ENCODE data around the gene ABCB6. TPM values are rescaled to one million over a fixed set of nuclear protein-coding genes. Genes with fewer than 3 reads are reported as not detected.

The ABCB6 gene
- total and polyA plus RNA-seq, 2 experiments from 2014 or later, result 21.8 to 25.3 TPM

- Histone ChIP-seq H3K27ac (no peak within 1 kb of the TSS), H3K79me2 (ENCODE audit: insufficient read depth) (no peaks in the 10 kb centered on the region), H3K4me2 (ENCODE audit: unreplicated experiment) (peak within 1 kb of the TSS; percentile 86), H2AFZ (peak within 1 kb of the TSS; percentile 76), H3F3A (ENCODE audit: insufficient read depth) (peaks cover 38% of the 10 kb centered on the region), H3K9ac (peak within 1 kb of the TSS; percentile 62), H3K36me3 (ENCODE audit: low read depth) (no peaks in the 10 kb centered on the region), H4K20me1 (ENCODE audit: insufficient read depth) (no peaks in the 10 kb centered on the region), H3K9me2 (ENCODE audit: insufficient read depth) (no peaks in the 10 kb centered on the region), H3K27me3 (replicated peaks; ENCODE audit: insufficient read depth) (no peaks in the 10 kb centered on the region; the same call in 1 of the 2 replicates), H3K4me3 (peak within 1 kb of the TSS; percentile 78), H3K4me1 (ENCODE audit: insufficient read depth) (peaks cover 40% of the 10 kb centered on the region), H3K9me3 (ENCODE audit: low read depth) (no peaks in the 10 kb centered on the region)
- no peak for TF ChIP-seq EZH2 (IDR thresholded peaks at IDR 0.05; ENCODE audit: insufficient read depth, poor library complexity, severe bottlenecking)
- no peak for TF ChIP-seq EZH2phosphoT487 (IDR thresholded peaks at IDR 0.05; ENCODE audit: insufficient read depth, low read depth)
- in situ Hi-C loops (cut with MboI), result no loop called here
- 6 to 8% methylated on average over 42 to 49 of the region's 49 CpGs for WGBS, 2 experiments (ENCODE audit: low coverage in 1 of 2, low lambda C conversion rate in 2 of 2, missing lambda C conversion rate in 2 of 2)
- DNase-seq, result peak; percentile 70
Observed at GRCh38 chr2:219252900-219253752, 34.4 kb upstream of the ABCB6 start, which contains the start of gene TUBA4B. TUBA4B (plus strand) TSS chr2:219253243; CDS start chr2:219253408, 165 bp downstream.

GRCh38 chr2:219252570-219252899 is 33.8 kb upstream of the ABCB6 start:
- no peaks in the 10 kb centered on the region for H3K9me3 ChIP-seq (ENCODE audit: low read depth)
- in situ Hi-C loops (cut with MboI), result no loop called here
- H3K79me2 ChIP-seq (ENCODE audit: insufficient read depth), result 0 out of 2 replicates have a peak, but pooled peaks cover 2% of the 10 kb centered on the region
- TF ChIP-seq EZH2phosphoT487 (IDR thresholded peaks at IDR 0.05; ENCODE audit: insufficient read depth, low read depth), result no peak
- no peak for TF ChIP-seq EZH2 (IDR thresholded peaks at IDR 0.05; ENCODE audit: insufficient read depth, poor library complexity, severe bottlenecking)
- peak overlapping the region; percentile 86 for H3K4me2 ChIP-seq (ENCODE audit: unreplicated experiment)
- H2AFZ ChIP-seq, result peak overlapping the region; percentile 76
- H4K20me1 ChIP-seq (ENCODE audit: insufficient read depth), result no peaks in the 10 kb centered on the region
- H3K27me3 ChIP-seq (replicated peaks; ENCODE audit: insufficient read depth), result no peaks in the 10 kb centered on the region; the same call in 1 of the 2 replicates
- H3F3A ChIP-seq (ENCODE audit: insufficient read depth), result peaks cover 44% of the 10 kb centered on the region
- no peak overlapping the region for H3K27ac ChIP-seq
- H3K9ac ChIP-seq, result peak overlapping the region; percentile 62
- peak overlapping the region; percentile 78 for H3K4me3 ChIP-seq
- peak; percentile 52 for DNase-seq
- WGBS, 2 experiments (ENCODE audit: low coverage in 1 of 2, low lambda C conversion rate in 2 of 2, missing lambda C conversion rate in 2 of 2), result 13 to 15% methylated on average over 9 of the region's 9 CpGs
- peaks cover 40% of the 10 kb centered on the region for H3K4me1 ChIP-seq (ENCODE audit: insufficient read depth)
- no peaks in the 10 kb centered on the region for H3K36me3 ChIP-seq (ENCODE audit: low read depth)
- H3K9me2 ChIP-seq (ENCODE audit: insufficient read depth), result no peaks in the 10 kb centered on the region

- no peak overlapping the region for H3K4me2 ChIP-seq (ENCODE audit: unreplicated experiment)
- DNase-seq, result peak; percentile 3
- peaks cover 40% of the 10 kb centered on the region for H3K4me1 ChIP-seq (ENCODE audit: insufficient read depth)
- H3K79me2 ChIP-seq (ENCODE audit: insufficient read depth), result peaks cover 5% of the 10 kb centered on the region
- no peaks in the 10 kb centered on the region for H4K20me1 ChIP-seq (ENCODE audit: insufficient read depth)
- in situ Hi-C loops (cut with MboI), result no loop called here
- TF ChIP-seq EZH2 (IDR thresholded peaks at IDR 0.05; ENCODE audit: insufficient read depth, poor library complexity, severe bottlenecking), result no peak
- no peak for TF ChIP-seq EZH2phosphoT487 (IDR thresholded peaks at IDR 0.05; ENCODE audit: insufficient read depth, low read depth)
- H3K27me3 ChIP-seq (replicated peaks; ENCODE audit: insufficient read depth), result no peaks in the 10 kb centered on the region; the same call in 1 of the 2 replicates
- no peaks in the 10 kb centered on the region for H3K36me3 ChIP-seq (ENCODE audit: low read depth)
- H3K27ac ChIP-seq, result no peak overlapping the region
- no peak overlapping the region for H3K4me3 ChIP-seq
- no peaks in the 10 kb centered on the region for H3K9me2 ChIP-seq (ENCODE audit: insufficient read depth)
- 56 to 65% methylated on average over 5 of the region's 5 CpGs for WGBS, 2 experiments (ENCODE audit: low coverage in 1 of 2, low lambda C conversion rate in 2 of 2, missing lambda C conversion rate in 2 of 2)
- H3K9me3 ChIP-seq (ENCODE audit: low read depth), result no peaks in the 10 kb centered on the region
- H2AFZ ChIP-seq, result no peak overlapping the region
- no peak overlapping the region for H3K9ac ChIP-seq
- H3F3A ChIP-seq (ENCODE audit: insufficient read depth), result peaks cover 46% of the 10 kb centered on the region
Observed at GRCh38 chr2:219252084-219252483, 33.3 kb upstream of the ABCB6 start.

DNA sequence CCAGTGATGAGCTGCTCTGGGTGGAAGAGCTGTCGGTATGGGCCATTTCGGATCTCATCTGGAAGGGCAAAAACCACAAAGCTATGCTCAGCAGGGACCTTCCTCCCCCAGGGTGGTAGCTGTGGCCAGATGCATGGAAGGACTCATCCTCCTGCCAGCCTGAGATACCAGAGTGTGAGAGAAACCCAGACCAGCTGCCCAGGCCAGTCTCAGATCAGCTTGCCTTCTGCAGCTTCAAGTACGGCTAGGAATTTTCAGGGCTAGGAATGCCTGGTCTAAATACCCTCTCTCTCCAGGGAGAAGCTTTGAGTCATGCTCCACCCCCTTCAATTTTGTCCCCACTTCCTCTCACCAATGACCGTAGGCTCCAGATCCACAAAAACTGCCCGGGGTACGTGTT is 32.9 kb upstream of the ABCB6 start:
- H3K9me2 ChIP-seq (ENCODE audit: insufficient read depth), result no peaks in the 10 kb centered on the region
- H2AFZ ChIP-seq, result no peak overlapping the region
- peaks cover 46% of the 10 kb centered on the region for H3F3A ChIP-seq (ENCODE audit: insufficient read depth)
- no peaks in the 10 kb centered on the region for H3K36me3 ChIP-seq (ENCODE audit: low read depth)
- peaks cover 41% of the 10 kb centered on the region for H3K4me1 ChIP-seq (ENCODE audit: insufficient read depth)
- H4K20me1 ChIP-seq (ENCODE audit: insufficient read depth), result no peaks in the 10 kb centered on the region
- 84 to 85% methylated on average over 6 of the region's 6 CpGs for WGBS, 2 experiments (ENCODE audit: low coverage in 1 of 2, low lambda C conversion rate in 2 of 2, missing lambda C conversion rate in 2 of 2)
- peak; percentile 18 for DNase-seq
- H3K79me2 ChIP-seq (ENCODE audit: insufficient read depth), result peaks cover 9% of the 10 kb centered on the region
- H3K27me3 ChIP-seq (replicated peaks; ENCODE audit: insufficient read depth), result no peaks in the 10 kb centered on the region; the same call in 1 of the 2 replicates
- H3K27ac ChIP-seq, result no peak overlapping the region
- in situ Hi-C loops (cut with MboI), result no loop called here
- H3K4me2 ChIP-seq (ENCODE audit: unreplicated experiment), result no peak overlapping the region
- no peak overlapping the region for H3K9ac ChIP-seq
- TF ChIP-seq EZH2 (IDR thresholded peaks at IDR 0.05; ENCODE audit: insufficient read depth, poor library complexity, severe bottlenecking) (no peak), EZH2phosphoT487 (IDR thresholded peaks at IDR 0.05; ENCODE audit: insufficient read depth, low read depth) (no peak)
- no peaks in the 10 kb centered on the region for H3K9me3 ChIP-seq (ENCODE audit: low read depth)
- H3K4me3 ChIP-seq, result no peak overlapping the region

Measured in GM23248 (cell line).